ENCODE results near the gene CYP51A1. TPM values are rescaled to one million over a fixed set of nuclear protein-coding genes. Genes with fewer than 3 reads are reported as not detected.
A peak's percentile ranks its signal among the peaks of the same experiment; 100 is the strongest.

Gene CYP51A1
- total RNA-seq, 2 experiments from 2014 or later = 53.4 to 84.0 TPM

DNA sequence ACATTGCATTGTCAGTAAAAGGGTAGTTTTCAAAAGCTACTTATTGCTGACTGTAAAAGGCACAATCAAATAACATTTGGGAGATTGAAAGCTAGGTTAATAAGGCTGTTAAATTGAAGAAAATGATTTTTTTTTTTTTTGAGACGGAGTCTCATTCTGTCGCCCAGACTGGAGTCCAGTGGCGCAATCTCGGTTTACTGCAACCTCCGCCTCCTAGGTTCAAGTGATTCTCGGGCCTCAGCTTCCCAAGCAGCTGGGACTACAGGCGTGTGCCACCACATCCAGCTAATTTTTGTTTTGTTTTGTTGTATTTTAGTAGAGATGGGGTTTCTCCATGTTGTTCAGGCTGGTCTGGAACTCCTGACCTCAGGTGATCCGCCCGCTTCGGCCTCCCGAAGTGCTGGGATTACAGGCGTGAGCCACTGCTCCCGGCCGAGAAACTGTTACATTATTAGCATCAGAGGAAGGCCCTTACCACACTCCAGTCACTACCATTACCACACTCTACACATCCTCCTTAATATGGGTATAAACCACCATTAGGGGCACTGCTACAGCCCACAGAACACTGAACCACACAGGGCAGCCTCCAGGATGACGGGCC is 1.0 kb downstream of the CYP51A1 start:
- Histone ChIP-seq H3K4me1 (ENCODE audit: insufficient read depth, low read length, poor library complexity, severe bottlenecking) (peaks cover 40% of the 10 kb centered on the region), H3K4me3 (ENCODE audit: low read depth, low read length, poor library complexity, severe bottlenecking) (peak overlapping the region; percentile 92), H3K4me2 (ENCODE audit: low read length) (peak overlapping the region; percentile 90), H4K20me1 (ENCODE audit: insufficient read depth, low read length) (peaks cover 15% of the 10 kb centered on the region; the same call in 1 of the 2 replicates), H3K27ac (ENCODE audit: low read depth, low read length, poor library complexity, severe bottlenecking) (peak overlapping the region; percentile 68), H3K79me2 (ENCODE audit: insufficient read depth, low read depth, low read length) (peaks cover 47% of the 10 kb centered on the region), H3K36me3 (ENCODE audit: insufficient read depth, low read length) (peaks cover 37% of the 10 kb centered on the region), H2AFZ (ENCODE audit: low read length) (peak overlapping the region; percentile 93; the same call in 1 of the 2 replicates), H3K9me2 (ENCODE audit: insufficient read depth, low read length) (no peaks in the 10 kb centered on the region), H3K9me3 (ENCODE audit: low read length) (no peaks in the 10 kb centered on the region)
- ChIA-PET POLR2A (interaction anchor here (0.6 to 2.2 kb wide), 11 partner anchors 10 to 460 kb away, joined by 3 to 10 read pairs (median 3); partner anchors contain the start of genes AKAP9, ANKIB1, KRIT1 and RBM48), CTCF (ENCODE audit: unreplicated experiment) (interaction anchor here (1.2 kb wide), 1 partner anchor 114 kb away, joined by 4 read pairs; no protein-coding TSS in a partner anchor)
- BruUV-seq (replicated peaks) = no TSS peak
- intact Hi-C loops (cut with micrococcal nuclease; ENCODE audit: unreplicated experiment) = loop anchor here (5.0 kb wide), 1 partner anchor 251 kb away; the partner anchor contains the start of gene MTERF1
- TF ChIP-seq EZH2phosphoT487 (IDR thresholded peaks at IDR 0.05; ENCODE audit: borderline replicate concordance, low read depth, low read length) (no peak), CTCF (conservative IDR thresholded peaks at IDR 0.05; ENCODE audit: low read length) (no peak)
- DNase-seq (ENCODE audit: low spot score) = no peak

- CTCF ChIA-PET (ENCODE audit: unreplicated experiment) = interaction anchor here (0.9 kb wide), 1 partner anchor 10 kb away, joined by 4 read pairs; no protein-coding TSS in a partner anchor
- Histone ChIP-seq H3K4me3 (ENCODE audit: low read depth, low read length, poor library complexity, severe bottlenecking) (peak overlapping the region; percentile 92), H3K4me1 (ENCODE audit: insufficient read depth, low read length, poor library complexity, severe bottlenecking) (peaks cover 40% of the 10 kb centered on the region), H3K9me3 (ENCODE audit: low read length) (no peaks in the 10 kb centered on the region), H2AFZ (ENCODE audit: low read length) (no peak overlapping the region), H3K79me2 (ENCODE audit: insufficient read depth, low read depth, low read length) (peaks cover 47% of the 10 kb centered on the region), H4K20me1 (ENCODE audit: insufficient read depth, low read length) (peaks cover 15% of the 10 kb centered on the region; the same call in 1 of the 2 replicates), H3K36me3 (ENCODE audit: insufficient read depth, low read length) (peaks cover 51% of the 10 kb centered on the region), H3K27ac (ENCODE audit: low read depth, low read length, poor library complexity, severe bottlenecking) (no peak overlapping the region), H3K9me2 (ENCODE audit: insufficient read depth, low read length) (no peaks in the 10 kb centered on the region), H3K4me2 (ENCODE audit: low read length) (peak overlapping the region; percentile 90)
- TF ChIP-seq EZH2phosphoT487 (IDR thresholded peaks at IDR 0.05; ENCODE audit: borderline replicate concordance, low read depth, low read length) = no peak
- TF ChIP-seq CTCF (conservative IDR thresholded peaks at IDR 0.05; ENCODE audit: low read length) = no peak
- BruUV-seq (replicated peaks) = no TSS peak
- DNase-seq (ENCODE audit: low spot score) = peak; percentile 8
- intact Hi-C loops (cut with micrococcal nuclease; ENCODE audit: unreplicated experiment) = loop anchor here (5.0 kb wide), 1 partner anchor 250 kb away; the partner anchor contains the start of gene MTERF1
- POLR2A ChIA-PET = interaction anchor here (0.6 to 2.2 kb wide), 11 partner anchors 10 to 397 kb away, joined by 3 to 10 read pairs (median 4); partner anchors contain the start of gene RBM48
Observed at GRCh38 chr7:92131764-92132330, 2.4 kb downstream of the CYP51A1 start.
